22Rv1 (cell line): ENCODE data around the gene DELE1.

Source experiments
- CTCF ChIP-seq: fragments of 450-650 bp; IDR thresholded peaks from 2 replicates; pipeline ENCODE4 v1.5.1; 2017; ENCODE audit warnings: mild to moderate bottlenecking
- ZFX ChIP-seq: fragments of 450-650 bp; IDR thresholded peaks from 2 replicates; pipeline ENCODE4 v1.6.1; 2017; ENCODE audit warnings: antibody characterized with exemption, borderline replicate concordance

DNA sequence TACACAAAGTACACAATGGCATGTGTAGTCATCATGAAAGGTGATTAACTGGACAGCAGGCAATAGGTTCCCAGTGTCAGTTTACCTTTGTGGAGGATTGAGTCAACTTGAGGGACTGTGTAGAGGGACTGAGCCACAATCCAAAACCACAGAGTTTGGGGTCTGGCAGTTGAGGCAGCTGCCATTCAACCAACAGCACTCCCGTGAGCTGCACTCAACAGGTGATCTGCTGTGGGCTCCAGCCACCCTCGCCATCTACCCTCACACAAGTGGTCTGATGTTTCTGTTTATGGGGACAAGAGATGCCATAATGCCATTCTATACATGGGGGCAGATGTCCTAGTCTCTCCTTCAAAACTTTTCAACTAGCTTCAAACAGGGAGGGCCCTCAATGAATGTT lies 2.9 kb upstream of the DELE1 start:
- no peak for TF ChIP-seq CTCF
- no peak for TF ChIP-seq ZFX
